Stimulated activated CD4-positive, alpha-beta T cell treated with anti-CD3 and anti-CD28 coated beads, TNF-alpha, amount 100 ng/mL, for 4 hours (primary cell): Measurements from ENCODE around the gene APBA3.

Source experiments
- DNase-seq, 3 experiments: peaks; one replicate each; pipeline ENCODE4 v3.0.0-alpha.2; 2020; ENCODE audit warnings: low read depth in 3 of 3

The APBA3 gene, protein sequence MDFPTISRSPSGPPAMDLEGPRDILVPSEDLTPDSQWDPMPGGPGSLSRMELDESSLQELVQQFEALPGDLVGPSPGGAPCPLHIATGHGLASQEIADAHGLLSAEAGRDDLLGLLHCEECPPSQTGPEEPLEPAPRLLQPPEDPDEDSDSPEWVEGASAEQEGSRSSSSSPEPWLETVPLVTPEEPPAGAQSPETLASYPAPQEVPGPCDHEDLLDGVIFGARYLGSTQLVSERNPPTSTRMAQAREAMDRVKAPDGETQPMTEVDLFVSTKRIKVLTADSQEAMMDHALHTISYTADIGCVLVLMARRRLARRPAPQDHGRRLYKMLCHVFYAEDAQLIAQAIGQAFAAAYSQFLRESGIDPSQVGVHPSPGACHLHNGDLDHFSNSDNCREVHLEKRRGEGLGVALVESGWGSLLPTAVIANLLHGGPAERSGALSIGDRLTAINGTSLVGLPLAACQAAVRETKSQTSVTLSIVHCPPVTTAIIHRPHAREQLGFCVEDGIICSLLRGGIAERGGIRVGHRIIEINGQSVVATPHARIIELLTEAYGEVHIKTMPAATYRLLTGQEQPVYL

DNA sequence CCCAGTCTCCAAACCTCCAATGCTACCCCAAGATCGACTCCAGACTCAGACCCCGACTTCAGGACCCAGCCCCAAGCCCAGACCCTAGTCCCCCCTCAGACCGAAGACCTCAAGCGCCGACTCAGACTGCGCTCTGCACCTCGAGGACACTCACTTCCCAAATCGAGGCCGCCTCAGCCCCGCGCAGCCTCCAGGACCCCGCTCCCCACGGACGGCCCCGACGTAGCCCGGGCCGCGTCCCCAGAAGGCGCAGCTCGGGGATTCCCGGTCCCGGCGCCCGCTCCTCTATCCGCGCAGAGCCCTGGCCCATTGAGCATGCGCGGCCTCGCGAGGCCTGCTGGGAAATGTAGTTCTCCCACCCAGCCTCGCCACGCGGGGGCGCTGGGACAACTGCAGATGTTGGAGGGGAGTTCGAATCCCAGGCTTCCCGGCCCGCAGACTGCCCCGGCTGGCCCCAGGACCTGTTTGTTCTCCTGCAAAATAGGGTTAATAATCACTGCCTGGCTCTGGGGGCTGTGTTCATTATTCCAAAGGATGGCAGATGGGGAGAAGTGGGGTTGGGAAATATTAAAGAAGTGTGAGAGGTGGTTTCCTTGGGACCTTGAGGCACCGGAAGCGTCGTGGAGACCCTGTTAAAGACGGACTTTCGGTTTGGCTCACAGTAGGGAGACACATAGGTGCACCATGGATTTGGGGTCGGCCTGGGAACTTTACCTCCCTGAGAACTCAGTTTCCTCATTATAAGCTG, at the start of gene APBA3:
TSS of gene APBA3 (minus strand) at position 311 of the 748 bp plus-strand sequence. CDS start 1,428 bp downstream, outside the sequence.
- DNase-seq: peak; percentile 93 to 98 (median 94)

DNA sequence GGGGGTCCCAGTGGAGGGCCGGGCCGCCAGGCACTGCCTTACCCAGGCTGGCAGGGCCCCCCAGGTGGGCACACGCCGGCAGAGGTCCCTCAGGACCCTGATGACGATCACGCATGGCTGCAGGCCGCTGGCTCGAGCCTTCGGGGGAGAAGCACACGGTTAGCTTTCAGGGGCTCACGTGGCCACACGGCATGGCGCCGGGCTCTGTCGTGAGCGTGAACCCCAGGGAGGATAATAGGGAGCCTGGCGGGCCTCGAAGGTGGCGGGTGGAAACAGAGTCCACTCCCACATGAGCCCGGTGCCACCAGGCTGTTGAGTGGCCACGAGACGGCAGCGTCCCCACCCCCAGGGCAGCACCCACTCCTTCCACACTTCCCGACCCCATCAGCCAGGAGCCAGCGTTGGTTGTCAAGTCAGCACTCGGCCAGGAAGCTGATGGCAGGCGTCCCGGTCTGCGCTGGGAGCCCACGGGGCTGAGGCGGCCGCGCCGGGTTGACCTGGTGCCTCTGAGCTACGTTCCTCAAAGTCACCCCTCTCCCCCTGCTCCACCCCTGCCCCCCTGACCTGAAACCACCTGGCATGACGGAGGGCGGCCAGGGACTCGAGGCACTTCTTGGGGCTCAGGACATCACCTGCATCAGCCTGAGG, 49.3 kb upstream of the APBA3 start:
- DNase-seq: no peak

DNA sequence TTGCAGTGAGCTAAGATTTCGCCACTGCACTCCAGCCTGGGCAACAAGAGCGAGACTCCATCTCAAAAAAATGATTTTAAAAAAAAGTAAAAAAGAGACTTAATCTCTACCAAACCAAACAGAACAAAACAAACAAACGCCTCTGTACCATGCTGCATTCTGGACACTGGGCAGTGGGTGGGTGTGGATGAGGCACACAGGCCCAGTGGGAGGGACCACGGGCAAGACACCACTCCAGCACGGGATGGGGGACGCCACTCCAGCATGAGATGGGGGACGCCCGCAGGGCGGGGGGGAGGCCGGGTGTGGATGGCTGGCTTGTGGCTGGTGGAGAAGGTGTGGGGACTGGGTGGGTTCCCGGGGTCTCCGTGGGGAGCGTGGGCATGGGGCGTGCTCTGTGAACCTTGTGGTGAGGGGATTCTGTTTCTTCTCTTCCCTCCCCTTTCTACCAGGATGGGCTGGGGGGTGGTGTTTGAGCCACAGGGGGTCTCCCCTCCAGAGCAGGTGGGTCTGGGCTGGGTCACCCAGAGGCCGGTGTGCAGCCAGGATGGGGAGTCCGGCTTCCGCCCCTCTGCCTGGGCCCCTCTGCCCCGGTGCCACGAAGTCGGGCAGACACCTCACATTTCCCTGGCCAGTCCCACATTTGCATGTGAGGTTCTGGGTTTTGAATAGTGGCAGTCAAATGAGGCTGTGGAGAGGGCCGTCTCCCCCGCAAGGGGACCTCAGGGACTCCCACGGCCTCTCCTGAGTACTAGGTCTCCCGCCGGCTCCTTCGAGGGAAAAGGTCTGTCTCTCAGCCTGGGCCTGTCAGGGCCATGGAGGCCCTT, 48.6 kb upstream of the APBA3 start:
- no peak for DNase-seq

DNA sequence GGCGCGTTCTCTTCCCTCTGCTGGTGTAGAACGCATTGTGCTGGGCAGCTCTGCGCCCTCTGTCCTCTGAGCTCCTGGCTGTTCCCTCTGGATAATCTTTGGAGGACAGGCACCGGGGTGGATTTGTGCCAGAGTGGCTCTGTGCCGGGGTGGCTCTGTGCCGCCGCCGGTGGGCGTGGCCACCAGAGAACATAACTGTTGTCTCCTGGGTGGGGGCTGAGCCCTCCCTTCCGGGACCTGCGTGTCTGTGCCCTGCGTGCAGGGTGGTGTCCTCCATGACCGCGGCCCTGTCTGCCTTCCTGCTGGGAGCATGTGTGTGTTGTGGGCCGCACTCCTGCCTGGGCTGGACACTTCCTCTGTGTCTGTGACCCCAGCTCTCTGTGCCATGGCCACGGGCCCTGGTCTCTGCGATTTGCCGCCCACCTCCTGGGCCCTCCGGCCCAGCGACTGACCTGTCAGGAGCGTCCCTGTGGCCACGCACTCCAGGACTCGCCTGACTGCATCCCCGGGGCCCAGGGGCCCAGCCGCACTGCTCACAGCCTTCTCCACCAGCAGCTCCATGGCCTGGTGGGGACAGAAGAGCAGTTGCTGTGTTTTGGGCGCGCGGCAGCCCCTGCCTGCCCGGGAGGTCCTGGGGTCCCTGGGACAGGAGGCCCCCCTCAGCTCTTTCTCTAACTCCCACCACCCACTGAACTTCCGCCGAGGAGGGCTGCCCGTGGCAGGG, 47.1 kb upstream of the APBA3 start:
- no peak for DNase-seq

DNA sequence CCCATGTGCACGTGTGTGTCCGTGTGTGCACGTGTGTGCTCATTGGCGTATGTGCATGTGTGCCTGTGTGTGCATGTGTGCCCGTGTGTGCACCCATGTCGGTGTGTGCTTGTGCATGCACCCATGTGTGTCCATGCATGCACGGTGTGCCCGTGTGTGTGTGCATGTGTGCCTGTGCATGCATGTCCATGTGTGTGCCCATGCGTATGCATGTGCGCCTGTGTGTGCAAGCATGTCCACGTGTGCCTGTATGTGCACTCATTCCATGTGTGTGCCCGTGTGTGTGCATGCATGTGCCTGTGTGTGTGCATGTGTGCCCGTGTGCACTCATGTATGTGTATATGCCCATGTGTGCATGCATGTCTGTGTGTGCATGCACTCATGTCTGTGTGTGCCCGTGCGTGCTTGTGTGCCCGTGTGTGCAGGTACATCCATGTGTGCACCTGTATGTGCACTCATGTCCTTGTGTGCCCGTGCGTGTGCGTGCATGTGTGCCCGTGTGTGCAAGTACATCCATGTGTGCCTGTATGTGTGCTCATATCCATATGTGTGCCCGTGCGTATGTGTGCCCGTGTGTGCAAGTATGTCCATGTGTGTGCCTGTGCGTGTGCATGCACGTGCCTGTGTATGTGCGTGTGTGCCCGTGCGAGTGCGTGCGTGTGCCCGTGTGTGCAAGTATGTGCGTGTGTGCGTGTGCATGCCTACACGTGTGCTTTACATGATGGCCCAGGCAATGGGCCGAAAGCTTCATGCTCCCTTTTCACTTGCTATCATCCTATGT, 46.3 kb upstream of the APBA3 start:
- DNase-seq: no peak

DNA sequence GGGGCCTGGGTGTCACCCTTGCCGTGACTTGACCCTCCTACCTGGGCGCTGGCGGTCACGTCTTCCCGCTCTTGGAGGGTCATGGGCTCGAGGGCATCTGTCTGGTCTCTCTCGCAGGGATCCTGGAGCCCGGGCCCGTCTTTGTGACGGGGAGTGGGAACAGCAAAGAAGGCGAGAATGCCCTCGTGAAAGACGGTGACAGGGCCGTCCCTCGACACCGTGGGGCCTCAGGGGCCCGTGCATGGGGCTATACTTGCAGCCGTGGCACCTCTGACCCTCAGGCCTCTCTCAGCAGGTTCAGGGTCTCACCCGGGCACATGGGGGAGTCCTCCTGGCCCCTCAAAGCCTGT, 45.6 kb upstream of the APBA3 start:
- DNase-seq: no peak

DNA sequence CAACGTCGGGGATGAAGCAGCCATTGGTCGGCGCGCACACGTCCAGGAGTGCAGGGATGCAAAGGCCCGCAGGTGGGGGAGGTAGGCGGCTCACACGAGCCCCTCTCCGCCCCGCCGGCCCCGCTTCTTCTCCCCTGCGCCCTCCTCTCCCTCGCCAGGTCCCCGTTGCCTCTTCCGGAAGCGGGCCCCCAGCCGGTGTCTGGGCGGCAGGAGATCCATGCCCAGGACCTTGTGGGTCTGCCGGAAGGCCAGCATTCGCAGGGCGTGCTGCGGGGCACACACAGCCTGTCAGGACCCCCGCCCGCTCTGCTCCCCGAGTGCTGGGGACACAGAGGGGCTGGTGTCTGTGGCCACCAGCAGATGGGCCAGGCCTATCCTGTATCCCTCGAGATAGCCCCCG, 44.4 kb upstream of the APBA3 start:
- DNase-seq: no peak

DNA sequence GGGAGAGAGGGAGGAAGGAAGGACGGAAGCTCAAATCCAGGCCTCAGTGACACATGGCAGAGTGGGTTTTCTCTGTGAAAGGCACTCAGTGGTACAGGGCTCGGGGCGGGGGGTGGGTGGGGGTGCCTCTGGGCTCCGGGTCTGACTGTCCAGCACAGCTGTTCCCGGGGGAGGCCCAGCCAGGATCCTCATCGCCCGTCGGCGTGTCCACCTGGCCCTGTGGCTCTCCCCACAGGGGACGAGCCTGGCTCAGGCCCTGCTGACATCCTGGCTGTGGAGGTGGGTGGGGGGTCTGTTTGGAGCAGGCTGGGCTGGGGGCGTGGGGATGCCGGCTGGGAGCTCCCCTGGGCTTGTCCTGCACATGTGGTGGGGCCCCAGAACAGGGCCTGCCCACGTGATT, 42.9 kb upstream of the APBA3 start:
- DNase-seq: no peak

DNA sequence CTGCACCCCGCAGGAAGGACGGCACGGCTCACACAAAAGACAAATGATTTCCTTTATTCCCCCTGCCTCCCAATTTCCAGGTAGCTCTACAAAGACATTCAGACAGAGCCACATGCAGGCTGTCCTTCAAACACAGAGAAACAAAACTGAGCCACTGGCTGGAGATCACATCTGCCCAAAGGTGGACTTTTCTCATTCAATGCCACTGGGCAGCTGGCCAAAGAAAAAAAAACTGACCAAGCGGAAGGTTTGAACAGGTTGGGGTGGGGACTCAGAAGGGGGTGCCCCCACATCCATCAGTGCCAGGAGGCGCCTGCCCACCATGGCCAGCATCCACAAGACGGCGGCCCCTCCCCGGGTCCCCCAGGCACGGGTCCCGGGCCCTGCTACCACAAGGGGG, 42.5 kb upstream of the APBA3 start:
- DNase-seq: no peak

DNA sequence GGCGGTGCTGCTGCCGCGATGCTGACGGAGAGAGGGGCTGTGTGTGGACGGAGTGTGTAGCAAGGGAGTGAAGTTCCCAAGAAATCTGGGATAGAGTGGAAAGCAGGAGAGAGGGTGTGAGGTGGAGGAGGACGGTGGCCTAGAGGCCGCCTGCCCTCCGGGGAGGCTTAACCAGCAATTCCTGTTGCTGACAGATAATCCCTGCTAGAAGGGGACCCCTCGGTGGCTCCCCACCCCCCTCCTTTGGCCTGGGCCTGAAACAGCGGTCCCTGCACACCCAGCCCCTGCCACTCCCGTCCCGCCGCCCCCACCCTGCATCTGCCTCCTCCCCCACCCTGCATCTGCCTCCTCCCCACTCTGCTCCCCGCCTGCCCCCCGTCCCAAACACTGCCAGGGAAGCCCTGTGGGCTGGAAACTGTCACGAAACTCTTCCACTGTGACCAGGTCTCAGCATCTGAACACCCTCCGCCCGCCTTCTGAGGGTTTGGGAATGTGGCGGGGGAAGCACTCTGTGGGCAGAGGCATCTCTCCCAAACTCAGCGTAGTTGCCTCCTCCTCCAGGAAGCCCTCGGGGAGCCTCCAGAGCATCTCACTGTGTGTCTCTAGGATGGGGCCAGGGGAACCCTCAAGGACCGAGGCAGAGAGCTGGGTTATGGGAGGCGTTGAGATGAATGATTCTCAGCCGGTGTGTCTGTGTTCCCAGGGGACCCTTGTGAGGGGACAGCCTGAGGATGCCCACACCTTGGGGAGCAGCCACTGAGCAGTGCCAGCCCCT, 41.8 kb upstream of the APBA3 start:
- no peak for DNase-seq

DNA sequence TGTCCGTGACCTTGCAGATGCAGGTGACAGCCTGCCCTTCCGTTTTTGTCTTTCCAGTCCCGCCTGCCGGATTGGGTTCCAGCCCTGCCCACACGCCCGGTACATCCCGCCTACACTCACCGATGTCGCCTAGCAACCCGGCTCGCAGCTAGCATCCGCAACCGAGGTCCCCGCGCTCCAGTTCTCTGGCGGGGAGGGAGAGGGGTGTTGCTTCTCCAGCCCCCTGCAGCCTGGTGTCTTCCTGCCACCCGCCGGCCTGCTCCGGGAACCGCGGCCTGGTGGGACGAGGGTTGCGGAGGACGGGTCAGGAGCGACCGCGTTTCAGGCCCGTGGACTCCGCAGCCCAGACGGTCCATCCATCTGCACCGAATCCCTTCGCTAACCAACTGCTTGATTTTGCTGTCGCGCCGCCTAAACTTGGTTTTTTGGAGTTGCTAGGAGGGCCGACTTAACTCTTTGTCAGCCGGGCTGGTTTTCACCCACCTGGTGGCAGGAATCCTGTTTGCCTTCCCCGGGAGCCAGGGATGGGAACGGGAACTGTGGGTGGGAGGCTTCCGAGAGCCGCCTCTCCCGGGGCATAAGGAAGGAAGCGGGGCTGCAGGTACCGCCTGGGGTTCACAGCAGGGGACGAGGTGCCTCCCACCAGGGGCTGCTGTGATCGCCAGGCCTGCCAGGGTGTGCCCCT, 40.1 kb upstream of the APBA3 start:
- peak; percentile 40 to 50 (median 43) for DNase-seq

DNA sequence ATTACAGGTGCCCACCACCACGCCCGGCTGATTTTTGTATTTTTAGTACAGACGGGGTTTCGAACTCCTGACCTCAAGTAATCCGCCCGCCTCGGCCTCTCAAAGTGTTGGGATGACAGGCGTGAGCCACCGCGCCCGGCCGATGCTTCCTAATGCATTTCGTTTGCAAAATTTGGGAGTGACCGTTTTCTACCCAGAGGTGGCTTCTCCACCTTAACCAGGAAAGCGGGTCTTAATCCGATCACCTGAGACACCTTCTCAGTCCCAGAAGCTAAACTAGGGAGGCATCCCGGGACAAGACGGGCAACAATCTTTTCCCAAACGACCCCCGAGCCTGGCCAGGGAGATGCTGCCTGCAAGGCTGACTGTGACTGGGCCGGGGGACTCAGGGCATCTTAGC, 39.5 kb upstream of the APBA3 start:
- DNase-seq: no peak

DNA sequence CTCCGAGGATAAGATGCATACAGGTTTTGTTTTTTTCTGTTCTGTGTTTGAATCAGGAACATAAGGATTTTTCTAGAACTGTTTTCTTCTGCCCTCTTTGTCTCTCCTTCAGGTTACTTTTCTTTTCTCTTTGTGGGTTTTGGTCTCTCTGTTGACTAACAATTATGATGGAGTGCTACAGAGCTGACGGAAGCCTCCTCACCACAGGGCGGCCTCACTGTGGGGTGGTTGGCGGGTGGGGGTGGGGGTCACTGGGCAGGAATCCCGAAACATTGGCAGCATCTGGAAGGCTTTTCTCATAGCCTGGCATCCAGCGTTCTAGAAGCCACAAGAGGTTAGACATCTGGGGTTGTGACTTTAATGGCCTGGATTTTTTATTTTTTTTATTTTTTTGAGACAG, 36.6 kb upstream of the APBA3 start:
- no peak for DNase-seq

DNA sequence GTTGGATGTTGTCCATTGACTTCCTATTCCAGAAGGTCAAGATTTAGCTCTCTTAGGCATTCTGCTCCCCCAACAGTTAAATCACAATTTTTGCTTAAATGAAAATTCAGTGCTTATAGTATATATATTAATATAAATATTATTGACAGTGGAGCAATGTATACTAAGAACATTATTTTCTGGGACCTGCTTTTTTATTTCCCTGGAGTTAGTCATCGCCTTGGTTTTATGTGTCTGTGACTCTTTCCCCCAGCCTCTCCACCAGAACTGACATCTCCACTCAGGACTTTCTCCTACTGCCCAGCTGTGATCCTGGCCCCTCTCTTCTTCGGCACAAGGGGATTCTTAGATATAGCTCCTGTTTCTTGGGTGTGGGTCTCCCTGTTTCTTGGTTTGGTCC, 34.9 kb upstream of the APBA3 start:
- no peak for DNase-seq

DNA sequence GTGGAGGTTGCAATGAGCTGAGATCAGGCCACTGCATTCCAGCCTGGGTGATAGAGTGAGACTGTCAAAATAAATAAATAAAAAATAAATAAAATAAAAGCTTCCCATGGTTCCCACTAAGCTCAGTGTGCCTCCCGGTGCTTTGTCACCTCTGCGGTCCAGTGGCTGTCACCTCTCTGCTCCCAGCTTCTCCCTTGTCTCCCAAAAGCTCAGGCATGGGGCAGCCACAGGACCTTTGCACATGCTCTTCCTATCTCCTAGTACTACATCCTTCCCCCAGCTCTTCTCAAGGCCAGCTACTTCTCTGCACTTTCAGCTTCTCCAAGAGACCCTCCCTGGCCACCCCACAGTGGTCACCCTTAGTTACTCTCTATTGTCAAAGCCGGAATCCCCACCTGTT, 32.3 kb upstream of the APBA3 start:
- no peak for DNase-seq

DNA sequence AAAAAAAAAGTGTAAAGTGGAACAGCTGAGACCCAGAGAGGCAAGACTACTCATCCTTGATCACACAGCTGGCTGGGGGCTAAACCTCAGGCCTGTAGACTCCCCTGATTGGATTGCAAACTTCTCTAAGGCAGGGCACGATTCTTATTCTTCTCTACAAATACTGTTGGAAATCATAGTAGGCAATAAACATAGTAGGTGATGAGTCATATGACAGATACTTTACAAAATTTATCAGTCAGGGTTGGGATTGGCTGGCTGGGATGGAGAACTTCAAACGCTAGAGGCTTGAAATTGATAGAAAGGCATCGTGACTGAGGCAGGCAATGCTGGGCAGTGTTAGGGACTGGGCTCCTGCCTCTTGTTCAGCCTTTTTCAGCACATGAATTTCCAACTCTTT, 30.6 kb upstream of the APBA3 start:
- DNase-seq: no peak

DNA sequence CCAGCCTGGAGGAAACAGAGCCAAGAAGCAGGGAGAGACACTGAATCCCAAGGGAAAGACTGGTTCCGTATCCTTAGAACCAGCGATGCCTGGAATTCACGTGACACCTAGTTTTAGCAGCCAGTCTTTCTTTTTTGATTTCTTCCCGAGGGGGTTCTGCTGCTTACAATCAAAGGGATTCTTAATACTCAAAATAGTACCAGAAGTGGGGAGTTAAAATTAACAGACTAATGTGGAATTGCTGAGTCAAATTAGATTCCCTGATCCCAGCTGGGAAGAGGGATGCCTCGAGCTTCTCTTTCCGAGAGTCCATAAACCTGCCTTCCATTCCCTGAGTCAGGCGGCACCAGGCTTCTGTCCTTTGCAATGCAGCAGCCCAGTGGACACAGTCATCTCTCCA, 29.4 kb upstream of the APBA3 start:
- no peak for DNase-seq

DNA sequence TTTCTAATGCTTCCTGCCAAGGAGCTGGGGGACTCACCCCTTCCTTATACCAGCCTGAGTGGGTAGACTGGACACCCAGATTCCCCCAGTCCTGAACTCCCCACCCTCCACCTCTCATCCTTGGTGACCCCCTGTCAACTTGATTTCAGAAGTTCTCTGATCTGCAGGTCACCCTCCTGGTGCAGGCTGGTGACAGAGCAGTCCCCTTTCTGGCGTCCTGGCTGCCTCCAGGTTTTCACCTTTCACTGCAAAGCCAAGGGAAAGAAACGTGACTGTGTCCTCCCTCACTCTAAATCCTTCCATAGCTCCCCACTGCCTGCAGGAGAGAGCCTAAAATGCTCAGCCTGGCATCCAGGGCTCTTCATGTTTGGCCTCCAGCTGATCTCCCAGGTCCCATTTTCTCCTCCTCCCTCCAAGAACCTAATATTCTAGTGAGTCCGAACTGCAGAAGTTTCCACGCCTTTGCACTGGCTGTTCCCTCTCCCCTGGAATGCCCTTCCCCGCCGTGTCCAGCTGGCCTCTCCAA, 28.8 kb upstream of the APBA3 start:
- DNase-seq: no peak
